ENCODE data around the gene TSKU.

TSKU gene

DNA sequence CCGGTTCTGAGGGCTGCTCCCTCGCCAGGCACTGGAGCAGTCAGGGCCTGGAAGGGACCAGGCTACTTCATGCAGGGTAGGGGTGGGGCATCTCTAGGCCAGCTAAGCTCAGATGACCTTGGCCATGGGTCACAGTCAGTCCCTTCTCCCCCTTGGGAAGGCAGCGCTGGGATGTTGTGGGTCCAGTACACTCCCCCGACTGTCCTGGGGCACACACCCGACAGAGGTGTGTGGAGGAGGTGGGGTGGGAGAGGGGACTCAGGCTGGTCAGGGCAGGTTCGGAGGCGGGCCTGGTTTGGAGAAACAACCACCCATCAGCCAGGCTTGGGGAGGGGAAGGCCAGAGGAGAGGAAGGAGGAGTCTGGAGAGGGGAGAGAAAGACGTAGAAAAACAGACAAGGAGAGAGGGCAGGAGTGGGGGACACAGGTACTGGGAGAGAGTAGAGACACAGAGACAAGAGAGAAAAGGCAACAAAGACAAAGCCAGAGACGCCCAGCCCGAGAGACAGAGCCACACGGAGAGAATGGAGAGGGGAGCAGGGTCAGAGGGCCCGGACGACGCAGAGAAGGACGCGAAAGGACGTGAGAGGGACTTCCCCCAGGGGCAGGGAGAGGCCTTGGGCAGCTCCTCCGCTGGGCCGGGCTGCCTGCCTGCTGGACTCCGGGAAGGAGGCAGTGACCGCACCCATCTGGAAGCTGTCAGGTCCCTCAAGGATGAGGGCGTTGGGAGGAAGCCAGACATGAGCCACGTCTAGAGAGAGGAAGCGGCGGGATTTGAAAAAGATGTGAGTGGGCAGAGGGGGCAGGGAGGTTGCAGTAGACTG, 30.6 kb upstream of the TSKU start:
- DNase-seq = no peak

DNA sequence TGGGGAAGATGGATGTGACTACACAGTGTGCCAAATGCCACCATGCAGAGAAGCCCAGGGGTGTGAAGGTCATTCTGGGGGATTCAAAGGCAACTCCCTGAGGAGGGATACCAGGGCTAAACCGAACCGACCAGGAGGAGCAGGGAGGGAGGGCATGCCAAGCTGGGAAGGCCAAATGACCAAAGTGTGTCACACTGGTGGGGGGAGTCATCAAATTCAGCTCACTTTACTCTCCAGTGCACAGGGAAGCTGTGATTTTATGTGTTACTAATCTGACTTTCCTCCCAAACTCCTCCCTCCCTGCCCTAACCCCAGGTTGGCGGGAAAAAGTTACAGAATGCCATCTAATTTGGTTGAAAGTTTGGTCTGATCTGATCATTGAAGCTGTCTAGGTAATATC, 29.7 kb upstream of the TSKU start:
- no peak for DNase-seq

DNA sequence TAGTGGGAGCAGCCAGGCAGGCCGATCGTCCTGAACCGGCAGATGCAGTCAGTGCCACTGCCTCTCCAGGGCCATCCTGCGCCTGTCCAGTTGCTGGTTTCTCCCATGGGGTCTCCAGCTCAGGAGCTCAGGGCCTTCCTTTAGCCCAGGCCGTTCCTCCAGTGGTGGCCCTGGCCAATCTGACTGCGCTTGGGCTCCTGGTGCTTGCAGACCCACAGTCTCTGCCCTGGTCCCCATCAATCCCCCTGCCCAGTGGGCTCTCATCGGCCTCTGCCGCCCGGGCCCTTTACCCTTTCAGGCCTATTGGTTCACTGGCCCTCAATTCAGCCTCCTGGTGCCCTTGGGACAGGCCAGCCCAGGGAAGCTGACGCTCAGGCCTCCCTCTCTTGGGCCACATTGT, 29.2 kb upstream of the TSKU start:
- no peak for DNase-seq

DNA sequence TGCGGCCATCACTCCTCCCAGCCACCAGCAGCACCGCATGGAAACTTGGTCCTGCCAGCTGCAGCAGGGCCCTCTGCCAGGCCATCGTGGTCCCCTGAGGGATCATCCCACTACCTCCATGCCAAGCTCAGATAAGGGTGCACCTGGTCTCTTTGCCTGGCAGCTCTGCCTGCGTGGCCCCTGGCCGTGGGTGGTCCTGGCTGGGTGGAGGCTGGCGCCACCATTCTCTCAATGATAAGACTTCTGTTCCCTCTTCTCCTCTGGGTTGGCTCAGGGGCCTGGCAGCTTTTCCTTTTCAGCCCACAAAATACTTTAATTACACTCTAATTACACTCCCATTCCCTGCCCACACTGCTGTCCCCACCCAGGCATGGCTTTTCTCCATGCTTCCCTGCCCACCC, 26.8 kb upstream of the TSKU start:
- no peak for DNase-seq

DNA sequence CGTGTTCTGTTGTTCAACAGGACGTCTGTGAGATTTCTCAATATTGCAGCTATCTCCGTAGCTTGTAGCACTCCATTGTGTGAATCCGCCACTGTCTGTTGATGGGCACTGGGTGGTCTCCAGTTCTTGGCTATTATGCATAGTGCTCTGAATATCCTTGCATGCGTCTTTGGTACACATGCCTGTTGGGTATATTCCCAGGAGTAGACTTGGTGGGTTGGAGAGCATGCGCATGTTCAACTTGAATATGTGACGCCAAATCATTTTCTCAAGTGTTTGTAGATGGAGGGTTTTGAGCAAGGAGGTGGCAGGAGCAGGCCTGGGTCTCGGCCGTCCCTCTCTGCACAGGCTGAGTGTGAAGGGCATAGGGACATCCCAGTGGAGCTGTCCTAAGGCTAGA, 24.8 kb upstream of the TSKU start:
- DNase-seq = no peak

DNA sequence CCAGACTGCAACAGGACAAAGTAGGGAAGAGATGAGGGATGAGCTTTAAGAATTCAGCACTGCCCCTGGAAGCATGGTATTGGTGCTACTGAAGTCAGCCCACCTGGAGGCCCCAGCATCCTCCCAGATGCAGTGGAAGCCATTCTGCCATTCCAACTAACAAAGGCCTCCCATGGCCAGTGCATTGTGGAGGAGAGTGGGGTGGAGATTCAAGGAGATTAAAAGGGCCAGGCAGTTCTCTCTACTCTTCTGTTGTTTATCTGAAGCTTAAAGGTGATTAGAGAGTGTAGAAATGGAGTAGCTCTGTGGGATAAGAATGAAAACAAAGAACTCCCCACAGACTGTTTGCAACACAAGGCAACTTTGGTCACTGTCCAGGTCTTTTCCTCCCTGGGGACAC, 24.1 kb upstream of the TSKU start:
- DNase-seq = no peak

DNA sequence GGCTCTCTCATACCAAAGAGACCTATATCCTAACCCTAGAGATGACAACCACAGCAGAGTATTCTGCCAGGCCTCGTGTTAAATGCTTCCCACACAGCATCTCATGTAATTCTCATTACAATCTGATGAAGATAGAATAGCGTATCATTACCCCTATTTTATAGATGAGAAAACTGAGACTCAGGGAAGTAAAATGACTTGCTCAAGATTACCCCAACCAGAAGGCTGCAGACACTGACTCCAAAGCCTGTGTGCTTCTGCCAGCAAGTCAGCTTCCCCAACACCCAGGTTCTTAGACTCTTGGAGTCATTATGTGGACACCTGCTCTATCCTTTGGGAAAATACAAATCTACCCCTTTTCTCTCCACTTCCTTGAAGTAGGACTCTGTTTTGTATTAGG, 23.6 kb upstream of the TSKU start:
- no peak for DNase-seq

DNA sequence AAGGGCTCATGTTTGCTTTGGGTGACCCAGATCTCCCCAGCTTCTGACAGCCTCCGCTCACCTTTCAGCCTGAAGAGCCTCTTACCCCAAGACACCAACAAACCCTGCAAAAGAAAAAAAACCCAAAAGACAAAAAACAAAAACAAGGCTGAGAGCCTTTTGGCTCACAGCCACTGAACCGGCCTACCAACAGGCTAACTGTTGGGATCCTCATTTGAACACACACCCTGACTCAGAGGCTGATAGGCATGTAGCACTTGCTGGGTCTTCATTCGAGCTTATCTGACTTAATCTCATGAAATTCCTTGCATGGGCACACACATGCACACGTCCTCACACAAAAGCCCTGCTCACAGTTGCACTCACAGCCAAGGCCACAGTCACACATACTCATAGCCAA, 22.9 kb upstream of the TSKU start:
- DNase-seq = no peak

DNA sequence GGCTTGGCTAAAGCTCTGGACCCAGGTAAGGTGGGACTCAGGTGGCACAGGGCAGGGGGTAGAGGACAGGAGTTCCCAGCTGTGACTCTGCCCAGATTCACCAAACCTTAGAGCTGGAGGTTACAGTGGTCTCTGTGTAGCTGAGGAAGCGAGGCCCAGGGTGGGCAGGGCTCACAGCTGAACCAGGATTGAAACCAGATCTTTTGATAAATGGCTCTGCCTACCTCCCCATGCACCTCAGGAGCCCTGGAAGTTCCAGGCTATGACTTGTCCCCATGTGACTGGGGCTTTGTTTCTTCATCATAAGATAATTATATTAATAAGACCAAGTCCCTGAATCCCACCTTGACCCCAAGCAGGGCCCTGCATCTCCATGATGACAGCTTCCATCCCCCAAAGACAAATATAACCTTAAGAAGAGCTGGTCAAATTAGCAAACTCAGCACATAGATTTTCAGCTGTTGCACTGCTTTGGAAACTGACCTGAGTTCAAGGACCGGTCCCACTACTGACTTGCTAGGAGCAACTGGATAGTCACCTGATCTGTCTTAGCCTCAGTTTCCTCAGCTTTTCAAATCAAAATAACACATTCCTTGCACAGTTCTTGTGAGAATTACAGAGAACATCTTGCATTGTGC, 21.3 kb upstream of the TSKU start:
- DNase-seq = no peak

DNA sequence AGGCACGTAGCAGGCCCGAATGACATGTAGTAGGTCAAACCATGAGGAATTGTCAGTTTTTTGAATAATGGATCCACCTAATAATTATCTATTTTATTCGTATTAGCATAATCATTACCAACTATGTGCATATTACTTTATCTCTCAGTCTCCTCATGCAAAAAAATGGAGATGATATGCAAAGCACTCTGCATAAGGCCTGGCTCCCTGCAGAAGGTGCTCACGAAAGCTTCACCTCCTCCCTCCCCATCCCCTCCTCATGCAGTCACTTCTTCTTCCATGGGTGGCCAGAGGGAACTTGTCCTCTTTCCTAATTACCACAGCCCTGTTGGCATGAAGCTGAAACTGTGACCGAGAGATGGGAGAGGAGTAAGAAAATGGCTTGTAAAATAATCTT, 20.8 kb upstream of the TSKU start:
- no peak for DNase-seq

DNA sequence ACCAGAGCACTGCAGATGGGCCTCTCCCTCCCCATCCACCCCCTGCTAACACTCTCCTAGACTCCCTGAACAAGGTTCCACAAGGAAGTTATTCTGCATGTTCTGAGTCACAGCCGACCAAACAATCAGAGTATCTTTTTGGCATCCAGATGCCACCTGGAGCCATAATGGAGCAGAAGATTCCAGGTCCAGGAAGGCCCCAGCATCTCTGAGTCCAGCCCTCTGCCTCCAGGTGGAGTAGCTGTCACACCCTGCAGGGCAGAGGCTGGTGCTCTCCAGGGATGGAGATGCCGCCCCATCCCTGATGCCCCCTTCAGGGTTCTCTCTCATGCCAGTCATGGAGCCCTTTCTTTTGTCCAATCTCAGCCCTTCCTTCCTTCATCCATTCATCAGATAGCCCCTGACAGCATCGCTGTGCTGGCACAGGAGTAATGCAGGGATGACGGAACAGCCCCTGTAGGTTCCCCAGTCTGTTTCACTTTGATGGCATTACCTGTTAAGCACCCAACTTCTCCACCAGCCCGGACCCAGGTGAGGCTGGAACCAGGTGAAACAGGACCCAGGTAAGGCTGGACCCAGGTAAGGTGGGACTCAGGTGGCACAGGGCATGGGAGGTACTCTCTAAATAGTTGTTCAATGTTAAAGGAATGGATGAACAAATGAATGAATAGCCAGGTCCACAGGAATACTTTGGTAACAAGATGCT, 20.1 kb upstream of the TSKU start:
- DNase-seq = no peak

DNA sequence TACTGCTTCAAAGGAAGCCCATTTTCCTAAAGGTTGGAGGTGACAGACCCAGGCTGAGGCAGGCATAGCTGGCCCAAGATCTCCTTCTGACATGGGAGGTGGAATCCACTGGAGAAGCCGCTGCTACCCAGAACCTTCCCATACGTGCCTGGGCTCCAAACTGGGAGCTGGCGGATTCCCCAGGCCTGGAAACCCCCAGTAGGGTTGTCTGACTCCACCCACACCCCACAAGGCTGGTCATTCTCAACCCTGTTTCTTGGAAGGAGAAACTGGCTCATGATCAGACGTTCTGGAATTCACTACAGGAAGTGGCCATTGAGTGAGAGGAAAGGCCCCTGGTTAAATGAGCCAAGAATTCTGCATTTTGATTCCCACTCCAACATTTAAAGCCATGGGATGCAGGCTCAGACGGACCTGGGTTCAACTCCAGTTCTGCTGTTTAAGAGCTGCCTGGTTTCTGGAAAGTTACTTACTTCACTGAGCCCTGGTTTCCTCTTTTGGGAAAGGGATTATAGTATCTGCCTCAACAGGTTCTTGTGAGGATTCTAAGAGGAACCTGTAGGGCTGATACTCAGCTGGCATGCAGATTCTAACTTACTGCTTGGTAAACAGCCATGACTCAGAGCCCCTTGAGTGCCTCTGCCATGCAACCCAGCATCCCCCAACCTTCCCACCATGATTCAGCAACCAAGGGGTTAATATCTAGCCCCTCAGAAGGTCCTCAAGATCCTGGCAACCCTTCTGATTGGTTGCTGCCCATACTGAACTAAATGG, 19.4 kb upstream of the TSKU start:
- no peak for DNase-seq

DNA sequence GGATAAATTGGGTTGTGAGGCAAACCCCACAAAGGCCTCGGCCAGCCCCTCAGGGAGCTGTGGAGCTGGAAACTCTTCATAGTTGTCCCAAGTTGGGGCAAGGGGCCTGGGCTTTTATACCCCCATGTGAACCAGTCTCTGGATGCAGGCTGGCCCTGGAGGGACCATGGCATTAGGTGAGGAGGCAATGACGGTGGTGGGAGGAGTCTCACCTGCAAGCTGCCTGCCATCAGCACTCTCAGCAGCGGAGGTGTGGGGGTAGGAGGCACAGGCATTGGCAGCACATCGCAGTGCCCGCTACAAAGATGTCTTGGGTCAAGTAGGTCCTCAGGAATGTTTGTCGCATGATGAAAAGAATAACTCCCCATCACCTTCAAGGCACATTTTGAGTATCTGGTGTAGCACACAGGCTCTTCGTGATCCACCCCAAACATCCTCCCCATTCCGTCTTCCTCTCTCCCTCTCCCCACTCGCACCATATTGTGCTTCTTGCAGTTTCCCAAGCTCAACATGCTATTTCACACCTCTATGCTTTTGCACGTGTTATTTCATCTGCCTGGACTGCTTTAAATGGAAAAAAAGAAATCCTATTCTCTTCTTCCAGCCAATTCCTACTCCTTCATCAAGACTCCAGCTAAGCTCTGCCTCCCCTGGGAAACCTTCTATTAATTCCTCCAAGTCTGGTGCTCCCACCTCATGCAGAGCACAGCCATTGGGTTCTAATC, 18.1 kb upstream of the TSKU start:
- no peak for DNase-seq

DNA sequence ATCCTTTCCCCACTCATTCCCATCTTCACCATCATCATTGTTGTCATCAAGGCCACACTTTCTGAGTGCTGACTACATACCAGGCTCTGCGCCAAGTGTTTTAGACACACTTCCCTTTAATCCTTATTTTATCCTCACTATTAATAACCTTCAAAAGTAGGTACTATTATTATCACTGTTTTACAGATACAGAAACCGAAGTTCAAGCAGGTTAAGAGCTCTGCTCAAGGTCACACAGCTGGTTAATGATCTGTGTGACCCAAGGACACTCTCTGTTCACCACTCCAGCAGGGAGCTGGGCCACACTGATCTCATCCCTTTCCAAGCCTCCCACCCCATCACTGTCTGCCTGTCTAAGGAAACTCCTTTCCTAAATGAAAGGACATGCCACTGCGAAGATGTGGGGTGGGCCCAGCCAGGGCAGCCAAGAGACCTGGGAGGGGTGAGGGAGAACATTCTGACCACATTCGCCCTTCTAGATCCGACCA, 17.2 kb upstream of the TSKU start:
- DNase-seq = no peak

DNA sequence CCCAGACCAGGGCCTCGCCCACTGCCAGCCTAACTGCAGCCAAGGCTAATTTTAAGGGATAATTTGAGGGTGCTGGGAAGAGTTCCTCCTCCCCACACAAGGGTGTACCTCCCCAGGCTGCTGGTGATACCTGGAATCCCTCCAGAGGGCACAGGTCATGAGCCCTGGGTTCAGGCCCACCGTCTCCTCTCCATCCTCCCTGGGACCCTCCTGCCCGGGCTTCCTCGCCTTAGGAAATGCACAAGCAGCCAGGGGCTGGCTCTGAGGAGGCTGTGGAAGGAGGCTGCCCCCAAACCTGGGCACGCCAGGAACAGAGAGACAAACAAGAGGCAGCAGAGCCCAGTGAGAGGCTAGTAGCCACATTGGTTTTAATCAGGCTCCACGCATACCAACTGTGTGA, 16.6 kb upstream of the TSKU start:
- DNase-seq = no peak

DNA sequence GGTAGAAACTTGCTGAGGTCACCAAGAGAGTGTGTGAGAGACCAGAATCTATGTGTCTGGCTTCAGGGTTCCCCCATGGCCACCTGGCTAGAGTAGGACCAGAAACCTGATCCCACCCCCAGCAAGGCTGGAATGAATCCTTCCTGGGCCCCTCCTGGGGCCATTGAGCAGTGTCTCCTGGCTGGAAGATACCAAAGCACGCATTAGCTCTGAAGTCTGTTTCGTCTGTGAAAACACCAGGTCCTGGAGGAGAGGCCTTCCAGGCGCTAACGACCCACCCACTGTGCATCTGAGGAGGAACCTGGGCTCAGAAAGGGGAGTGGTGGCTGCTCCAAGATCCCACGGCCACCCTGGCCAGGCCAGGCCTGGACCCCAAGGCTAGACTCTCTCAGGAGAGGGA, 15.5 kb upstream of the TSKU start:
- DNase-seq = no peak

DNA sequence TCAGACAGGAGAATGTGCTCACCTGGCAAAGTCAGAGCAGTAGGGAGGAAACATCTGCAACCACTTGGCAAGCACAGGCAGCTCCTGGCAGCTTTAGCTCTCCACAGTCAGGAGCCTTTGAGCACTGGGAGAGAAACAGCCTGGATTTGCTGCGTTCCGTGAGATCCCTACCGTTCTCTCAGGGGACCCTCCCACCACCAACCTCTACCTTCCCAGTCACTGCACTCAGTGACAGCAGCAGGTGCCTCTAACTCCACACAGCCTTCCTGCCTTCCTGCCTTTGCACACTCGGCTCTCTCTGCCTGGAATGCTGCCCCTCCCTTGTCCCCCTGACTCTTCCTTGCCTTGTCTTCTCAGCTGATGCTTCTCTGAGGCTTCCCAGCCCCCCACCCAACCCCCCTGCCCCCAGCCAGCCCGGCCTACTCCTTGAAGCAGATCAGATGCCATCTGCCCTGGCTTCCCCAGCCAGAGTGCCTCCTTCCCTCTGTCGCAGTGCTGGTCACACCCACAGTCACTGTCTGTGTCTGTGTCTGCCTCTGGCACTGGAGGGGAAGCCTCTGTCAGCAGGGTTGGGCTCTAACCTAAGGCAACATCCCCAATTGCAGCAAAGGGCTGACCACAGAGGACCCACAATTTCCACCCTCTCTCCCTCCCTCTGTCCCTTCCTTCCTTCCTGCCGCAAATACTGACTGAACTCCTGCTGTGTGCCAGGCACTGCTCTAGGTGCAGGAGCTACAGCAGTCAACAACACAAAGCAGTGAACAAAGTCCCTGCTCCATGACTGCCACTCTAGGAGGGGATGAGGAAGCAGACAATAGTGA, 14.9 kb upstream of the TSKU start:
- no peak for DNase-seq

DNA sequence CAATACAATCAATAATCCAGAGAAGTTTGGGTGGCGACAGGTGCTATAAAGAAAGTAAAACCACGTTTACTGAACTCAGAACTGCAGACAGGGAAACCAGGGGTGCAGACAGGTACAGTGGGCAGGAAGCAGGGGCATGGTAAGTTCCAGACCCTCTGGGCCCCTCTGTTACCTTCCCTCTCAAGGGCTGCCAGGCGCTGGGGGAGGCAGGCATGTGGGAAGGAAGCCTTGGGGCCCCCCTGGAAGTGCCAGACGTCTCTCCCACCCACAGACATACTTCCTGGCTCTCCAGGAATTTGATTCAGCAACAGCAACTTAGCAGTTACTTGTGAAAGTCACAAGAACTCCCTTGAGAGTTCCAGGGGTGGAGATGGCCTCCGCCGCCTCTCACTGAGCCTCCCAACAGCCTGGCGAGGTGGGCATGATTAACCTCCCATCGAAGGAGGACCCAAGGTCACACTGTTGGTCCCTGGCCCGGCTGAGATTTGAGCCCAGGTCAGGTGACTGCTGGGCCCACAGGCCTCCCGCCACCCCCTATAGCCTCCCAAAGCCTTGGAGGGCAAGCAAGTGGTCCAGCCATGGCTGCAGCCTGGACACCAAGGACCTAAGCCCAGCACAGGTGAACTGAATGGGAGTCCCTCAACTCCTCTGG, 14.1 kb upstream of the TSKU start:
- DNase-seq = no peak

DNA sequence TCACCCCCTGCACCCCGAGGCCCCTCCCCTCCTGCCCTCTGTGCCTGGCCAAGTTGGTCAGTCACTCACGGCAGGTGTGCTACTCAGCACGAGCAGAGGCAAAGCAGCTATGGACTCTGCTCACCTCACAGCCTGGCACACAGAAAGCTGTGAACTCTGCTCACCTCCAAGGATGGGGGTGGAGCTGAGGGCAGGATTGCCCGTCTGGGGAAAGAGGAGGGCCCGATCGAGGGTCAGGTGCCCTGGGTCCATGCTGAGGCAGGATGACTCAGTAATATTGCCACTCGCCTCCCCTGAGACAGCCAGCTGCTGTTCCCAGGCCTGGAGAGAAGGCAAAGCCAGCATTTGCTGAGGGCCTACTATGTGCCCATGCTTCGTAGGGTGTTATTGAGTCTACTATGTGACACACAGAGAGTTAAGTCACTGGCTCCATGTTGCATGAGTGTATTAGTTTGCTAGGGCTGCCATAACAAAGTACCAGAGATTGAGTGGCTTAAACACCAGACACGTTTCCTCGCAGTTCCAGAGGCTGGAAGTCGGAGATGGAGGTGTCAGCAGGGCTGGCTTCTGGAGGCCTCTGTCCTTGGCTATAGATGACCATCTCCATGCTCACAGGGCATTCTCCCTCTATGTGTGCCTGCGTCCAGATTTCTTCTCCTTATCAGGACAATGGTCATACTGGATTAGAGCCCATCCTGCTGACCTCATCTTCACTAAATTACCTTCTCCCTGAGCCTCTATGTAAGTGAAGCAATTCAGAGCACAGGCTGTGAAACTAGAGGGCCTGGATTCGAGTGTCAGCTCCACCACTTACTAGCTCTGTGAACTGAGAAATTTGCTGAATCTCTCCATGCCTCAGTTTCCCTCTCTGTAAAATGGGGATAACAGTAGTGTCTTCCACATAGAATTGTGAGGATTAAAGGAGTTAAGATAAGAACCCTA, 13.2 kb upstream of the TSKU start:
- no peak for DNase-seq

Data from GOT3 (cell line).